Aorta (tissue), 5 donors: Measurements from ENCODE around the gene RUNX3. TPM values are rescaled to one million over a fixed set of nuclear protein-coding genes. Genes with fewer than 3 reads are reported as not detected.
A peak's percentile ranks its signal among the peaks of the same experiment; 100 is the strongest.

Experiments
- ATAC-seq: fragments of 200-7000 bp; cut with Tn5 transposase; one replicate; pipeline ENCODE4 v1.9.1; 2022; ENCODE audit warnings: moderate library complexity; ENCODE audit not compliant: low FRiP score
- DNase-seq, 2 donors: peaks; one replicate each; pipeline ENCODE4 v3.0.0-alpha.2; 2020
- H3K27ac ChIP-seq, 2 donors: one replicate each; pipeline ENCODE4 v1.5.1; 2013; ENCODE audit warnings: low read length in 2 of 2, mild to moderate bottlenecking in 2 of 2, moderate library complexity in 2 of 2, control low read depth in 1 of 2, inconsistent platforms in 1 of 2, low read depth in 1 of 2
- H3K27me3 ChIP-seq, 2 donors: one replicate each; pipeline ENCODE4 v1.6.1; 2013; ENCODE audit warnings: control low read depth in 1 of 2, low read length in 1 of 2, mild to moderate bottlenecking in 1 of 2, moderate library complexity in 1 of 2; ENCODE audit not compliant: insufficient read depth in 2 of 2, control insufficient read depth in 1 of 2
- H3K36me3 ChIP-seq, 2 donors: one replicate each; pipeline ENCODE4 v1.6.1; 2013; ENCODE audit warnings: control low read depth in 1 of 2, low read length in 1 of 2, mild to moderate bottlenecking in 1 of 2; ENCODE audit not compliant: insufficient read depth in 2 of 2, control insufficient read depth in 1 of 2
- H3K4me1 ChIP-seq, 2 donors: one replicate each; pipeline ENCODE4 v1.6.1; 2013; ENCODE audit warnings: low read length in 2 of 2, control low read depth in 1 of 2, mild to moderate bottlenecking in 1 of 2, moderate library complexity in 1 of 2; ENCODE audit not compliant: insufficient read depth in 2 of 2, control insufficient read depth in 1 of 2
- H3K4me3 ChIP-seq, 2 donors: one replicate each; pipeline ENCODE4 v1.5.1; 2013; ENCODE audit warnings: low read length in 2 of 2, control low read depth in 1 of 2, mild to moderate bottlenecking in 1 of 2
- H3K9me3 ChIP-seq: one replicate; pipeline ENCODE4 v1.6.1; 2013; ENCODE audit warnings: mild to moderate bottlenecking, low read length; ENCODE audit not compliant: control insufficient read depth
- WGBS, 2 donors: extraction: QIAGEN DNeasy Blood & Tissue Kit; methylation state at CpG; one replicate each; pipeline ENCODE4 v1.1.7; 2013; 5-methylcytosine and 5-hydroxymethylcytosine counted together
- intact Hi-C, 2 donors: fragments of 100-400 bp; cut with DNase I; formaldehyde crosslinking; loops; one replicate each; pipeline versions ENCODE4 v1.14.2 to v1.15.0; 2022
- microRNA-seq, 2 donors: library from miRNA; unstranded; fragments of <30 nt; microRNA quantifications; one replicate each; pipeline ENCODE4 v1.2.0, GENCODE V29; 2020
- polyA plus RNA-seq, 2 donors: library from polyadenylated mRNA; stranded (reverse); fragments of 200-250 nt; gene quantifications; one replicate each; pipeline ENCODE4 v1.2.3, GENCODE V29; 2013
- total RNA-seq, 2 donors: library from RNA; stranded (reverse); fragmentation: NEBNext Ultra II Directional; extraction: Animal tissue kit (Norgen Biotek cat#: 25700); gene quantifications; one replicate each; pipeline ENCODE4 v1.2.1, GENCODE V29; 2021
- donor health status: healthy with polysubstance abuse.
- donor health status: Bipolar disorder and iron deficiency.
- donor health status: DM: no; HTN: no; CAD: no.
- donor health status: DM: no; HTN: no; CAD: no.
- donor health status: DM: yes; HTN: yes; CAD: no.

Gene RUNX3
- total and polyA plus RNA-seq, 4 donors = 1.1 to 4.4 (median 2.1) TPM

DNA sequence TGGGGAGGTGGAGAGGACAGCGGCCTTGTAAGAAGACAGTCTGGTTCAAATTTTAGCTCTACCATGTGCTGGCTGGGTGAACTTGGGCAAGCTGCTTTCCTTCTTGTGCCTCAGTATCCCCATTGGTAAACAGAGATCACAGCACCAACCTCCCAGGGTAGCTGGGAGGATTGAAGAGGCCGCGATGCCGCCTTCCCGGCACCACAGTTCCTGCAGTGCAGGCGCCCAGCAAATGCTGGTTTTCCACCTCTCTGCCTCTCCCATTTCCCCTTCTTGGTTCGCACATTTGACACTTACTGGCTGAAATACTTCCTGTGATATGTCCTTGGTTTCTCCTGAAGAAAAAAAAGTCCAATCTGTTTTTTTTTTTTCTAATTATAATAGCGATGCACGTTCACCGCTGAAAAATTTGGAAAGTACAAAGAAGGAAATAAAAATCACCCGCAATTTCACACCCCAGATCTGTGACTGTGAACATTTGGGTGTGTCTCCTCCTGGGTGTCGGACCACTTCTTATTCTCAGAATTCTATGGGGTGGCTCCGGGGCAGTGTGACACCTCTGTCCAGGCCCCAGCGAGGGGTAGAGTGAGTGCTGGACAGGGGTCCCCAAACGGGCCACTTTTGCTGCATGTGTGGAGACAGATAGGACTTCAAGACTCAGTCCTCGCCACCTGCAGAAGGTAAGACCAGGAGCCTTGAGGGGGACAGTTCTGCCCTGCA lies 73.1 kb downstream of the RUNX3 start:
- 87 to 89% methylated on average over 16 of the region's 16 CpGs for WGBS, 2 donors
- no peak for DNase-seq
- Histone ChIP-seq H3K9me3 (no peaks in the 10 kb centered on the region), H3K27ac (no peak overlapping the region), H3K4me3 (no peak overlapping the region), H3K4me1 (no peaks in the 10 kb centered on the region), H3K36me3 (no peaks in the 10 kb centered on the region), H3K27me3 (no peaks in the 10 kb centered on the region)
- ATAC-seq = no peak
- intact Hi-C loops = loop anchor here in 1 of 2 donors (10.0 kb wide), 1 partner anchor 348 kb away; no protein-coding TSS in a partner anchor

DNA sequence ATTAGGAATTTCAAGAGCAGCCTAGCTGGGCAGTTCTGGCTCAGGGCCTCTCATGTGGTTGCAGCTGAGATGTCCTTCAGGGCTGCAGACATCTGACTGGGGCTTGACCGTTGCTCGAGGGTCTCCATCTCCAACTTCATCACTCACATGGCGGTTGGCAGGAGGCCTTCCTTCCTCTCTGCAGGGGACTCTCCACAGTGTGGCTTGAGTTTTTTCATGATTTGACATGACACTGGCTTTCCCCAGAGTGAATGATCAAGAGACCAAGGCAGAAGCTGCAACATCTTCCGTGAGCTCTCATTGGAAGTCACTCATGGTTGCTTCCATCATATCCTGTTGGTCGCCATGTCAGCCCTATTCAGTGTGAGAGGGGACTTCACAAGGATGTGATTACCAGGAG lies 74.6 kb downstream of the RUNX3 start:
- Histone ChIP-seq H3K4me1 (no peaks in the 10 kb centered on the region), H3K4me3 (no peak overlapping the region), H3K27me3 (no peaks in the 10 kb centered on the region), H3K36me3 (no peaks in the 10 kb centered on the region), H3K9me3 (no peaks in the 10 kb centered on the region), H3K27ac (no peak overlapping the region)
- WGBS, 2 donors = 53 to 68% methylated on average over 5 of the region's 5 CpGs
- intact Hi-C loops = loop anchor here in 1 of 2 donors (10.0 kb wide), 1 partner anchor 349 kb away; no protein-coding TSS in a partner anchor
- peak in 1 of 2 donors; percentile 40 for DNase-seq
- ATAC-seq = no peak

DNA sequence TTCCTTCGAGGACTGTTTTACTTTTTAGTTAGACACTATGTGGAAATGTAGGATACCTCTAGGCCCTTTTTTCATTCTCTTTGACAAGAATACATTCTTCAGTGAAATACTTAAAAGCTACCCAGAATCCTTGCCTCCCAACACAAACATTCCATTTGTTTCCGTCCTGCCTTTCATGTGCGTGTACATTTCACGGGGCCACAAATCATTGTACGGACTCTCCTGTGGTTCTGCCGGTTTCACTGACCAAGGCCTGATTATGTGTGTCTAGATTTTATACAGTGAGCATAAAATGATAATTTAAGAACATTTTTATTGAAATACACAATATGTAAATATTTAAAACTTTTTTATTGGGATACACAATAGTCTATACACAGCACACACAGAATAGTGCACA lies 76.4 kb downstream of the RUNX3 start:
- Histone ChIP-seq H3K4me3 (no peak overlapping the region), H3K36me3 (no peaks in the 10 kb centered on the region), H3K4me1 (no peaks in the 10 kb centered on the region), H3K27me3 (no peaks in the 10 kb centered on the region), H3K9me3 (no peaks in the 10 kb centered on the region), H3K27ac (no peak overlapping the region)
- intact Hi-C loops = loop anchor here in 1 of 2 donors (10.0 kb wide), 1 partner anchor 351 kb away; no protein-coding TSS in a partner anchor
- no peak for DNase-seq
- no peak for ATAC-seq
- WGBS, 2 donors = 20 to 24% methylated on average over 6 of the region's 6 CpGs

DNA sequence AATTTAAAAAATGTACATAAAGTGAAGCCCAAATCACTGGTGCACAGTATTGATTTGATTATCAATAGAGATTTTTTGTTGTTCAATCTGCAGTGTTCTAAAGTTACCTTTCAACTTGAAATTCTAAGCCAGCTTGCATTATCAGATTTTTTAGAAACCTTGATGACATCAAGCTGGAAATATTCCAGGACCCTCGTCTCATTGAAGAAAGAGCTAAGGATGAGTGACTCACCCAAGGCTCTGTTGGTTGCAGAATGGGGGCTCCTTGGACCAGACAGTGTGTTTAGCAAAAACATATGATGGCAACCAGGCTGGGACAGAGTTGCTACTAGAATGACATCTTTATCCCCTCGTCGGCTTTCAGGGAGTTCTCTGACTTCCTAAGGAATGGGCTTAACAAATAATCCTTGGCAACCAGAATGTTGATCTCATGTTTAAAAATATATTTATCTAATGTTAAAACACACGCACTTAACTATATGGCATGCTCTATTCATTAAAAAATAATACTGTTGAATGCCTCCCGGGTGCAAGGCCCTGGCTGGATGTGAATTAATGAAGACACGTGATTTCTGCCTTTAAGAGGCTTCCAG lies 79.7 kb downstream of the RUNX3 start:
- Histone ChIP-seq H3K27ac (no peak overlapping the region), H3K9me3 (no peaks in the 10 kb centered on the region), H3K4me3 (no peak overlapping the region), H3K27me3 (no peaks in the 10 kb centered on the region), H3K4me1 (no peaks in the 10 kb centered on the region), H3K36me3 (no peaks in the 10 kb centered on the region)
- DNase-seq (no peak), ATAC-seq (no peak)
- 53 to 54% methylated on average over 6 of the region's 6 CpGs for WGBS, 2 donors
- intact Hi-C loops = loop anchor here in 1 of 2 donors (10.0 kb wide), 1 partner anchor 354 kb away; no protein-coding TSS in a partner anchor

DNA sequence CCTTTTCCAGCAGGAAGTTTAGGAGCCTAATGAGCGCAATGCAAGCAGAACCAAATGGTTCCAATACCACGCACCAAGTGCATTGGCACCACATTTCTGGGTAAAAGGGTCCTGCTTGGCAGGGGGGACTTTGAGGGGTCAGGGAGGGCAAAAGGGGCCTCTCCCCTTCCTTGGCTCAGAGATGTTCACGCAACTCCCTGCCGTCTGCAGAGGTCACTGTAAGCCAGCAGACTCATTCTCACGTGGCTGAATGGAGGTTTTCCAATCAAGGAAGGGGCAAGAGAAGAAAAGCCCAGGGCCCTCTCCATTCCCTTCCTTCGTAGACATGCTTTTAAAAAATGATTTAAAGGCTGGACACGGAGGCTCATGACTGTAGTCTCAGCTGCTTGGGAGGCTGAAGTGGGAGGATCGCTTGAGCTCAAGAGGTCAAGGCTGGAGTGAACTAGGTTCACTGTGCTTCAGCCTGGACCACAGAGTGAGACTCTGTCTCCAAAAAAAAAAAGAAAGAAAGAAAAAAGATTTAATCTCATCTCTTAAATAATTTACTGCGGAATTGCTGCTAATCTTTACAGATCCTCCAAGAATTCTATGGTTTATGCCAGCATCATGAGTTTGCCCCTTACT lies 80.3 kb downstream of the RUNX3 start:
- H3K27ac ChIP-seq = no peak overlapping the region
- intact Hi-C loops = loop anchor here in 1 of 2 donors (10.0 kb wide), 1 partner anchor 355 kb away; no protein-coding TSS in a partner anchor
- H3K27me3 ChIP-seq = no peaks in the 10 kb centered on the region
- no peak overlapping the region for H3K4me3 ChIP-seq
- no peaks in the 10 kb centered on the region for H3K9me3 ChIP-seq
- H3K4me1 ChIP-seq = no peaks in the 10 kb centered on the region
- no peak for ATAC-seq
- H3K36me3 ChIP-seq = no peaks in the 10 kb centered on the region
- DNase-seq = no peak
- 58 to 66% methylated on average over 9 of the region's 9 CpGs for WGBS, 2 donors

Small RNA genes within 50 kb of the gene (microRNA-seq; reads per million reads assigned to microRNA genes)
- gene MIR6731 = 0 reads per million in 2 donors

Other genes with a start within 250 kb of the RUNX3 start
- 100 to 1,000 TPM; 477 to 941 TPM for gene CLIC4, start 184.8 kb downstream of the RUNX3 start, total RNA-seq
- 100 to 1,000 TPM; 278 to 322 TPM for gene CLIC4, start 184.8 kb downstream of the RUNX3 start, polyA plus RNA-seq